ENCODE results near the gene FNDC8. TPM values are rescaled to one million over a fixed set of nuclear protein-coding genes. Genes with fewer than 3 reads are reported as not detected.

FNDC8 gene
- polyA plus RNA-seq, 1 experiment: not detected

GRCh38 chr17:35076874-35077273 is 44.5 kb upstream of the FNDC8 start:
- Histone ChIP-seq H3K4me3 (ENCODE audit: low read depth, low read length) (no peak overlapping the region), H3K27ac (ENCODE audit: low read depth, low read length) (no peak overlapping the region), H3K9me3 (ENCODE audit: control insufficient read depth, insufficient read depth, low read length) (no peaks in the 10 kb centered on the region), H3K27me3 (ENCODE audit: control insufficient read depth, insufficient read depth, low read length) (no peaks in the 10 kb centered on the region)
- ChIA-PET POLR2A (no interaction called here), CTCF (interaction anchor here (1.3 kb wide), 1 partner anchor 13 kb away, joined by 6 read pairs; no protein-coding TSS in a partner anchor)
- TF ChIP-seq CTCF (IDR thresholded peaks at IDR 0.05; ENCODE audit: low read depth, low read length): no peak
- DNase-seq (ENCODE audit: low read depth, low spot score): no peak

DNA sequence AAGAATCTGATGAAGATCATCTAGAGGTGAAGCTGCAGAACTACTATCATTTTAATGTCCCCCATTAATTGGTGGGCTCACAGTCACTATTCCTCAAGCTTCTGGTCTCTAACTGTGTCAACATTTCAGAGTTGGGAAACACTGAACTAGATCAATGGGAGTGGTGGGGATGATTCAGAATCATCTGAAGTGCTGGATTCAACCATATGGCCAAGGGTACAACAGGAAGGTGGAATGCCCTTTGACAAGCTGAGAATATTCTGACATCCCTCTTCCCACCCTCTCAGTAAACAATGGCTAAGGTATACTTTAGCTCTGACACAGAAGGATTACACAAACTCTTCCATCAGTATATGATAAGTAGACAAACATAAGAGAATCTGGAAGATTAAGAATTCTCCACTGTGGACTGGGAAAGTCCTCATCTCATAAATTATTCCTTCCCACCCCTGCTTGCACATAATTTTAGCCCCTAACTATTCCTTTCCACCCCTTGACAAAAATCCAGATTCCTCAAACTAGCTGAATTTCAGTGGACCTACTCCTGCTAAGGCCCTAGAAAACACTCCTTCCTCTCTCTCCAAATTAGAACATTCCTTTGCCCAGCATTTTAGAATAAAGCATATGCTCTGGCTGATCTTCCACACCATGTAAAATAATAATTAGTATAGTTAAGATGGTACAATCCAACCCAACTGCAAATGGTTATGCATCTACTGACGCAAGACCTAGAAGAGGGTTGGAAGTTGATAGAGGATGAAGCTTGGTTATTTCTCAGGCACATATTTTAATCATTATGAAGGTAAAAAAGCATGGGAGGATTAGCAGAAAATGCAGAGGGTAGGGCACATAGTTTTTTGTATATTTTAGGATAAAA is 41.6 kb upstream of the FNDC8 start:
- POLR2A ChIA-PET: interaction anchor here (0.6 kb wide), 1 partner anchor 45 kb away, joined by 4 read pairs; no protein-coding TSS in a partner anchor
- CTCF ChIA-PET: interaction anchor here (2.8 kb wide), 1 partner anchor 10 kb away, joined by 11 read pairs; no protein-coding TSS in a partner anchor
- Histone ChIP-seq H3K4me3 (ENCODE audit: low read depth, low read length) (no peak overlapping the region), H3K9me3 (ENCODE audit: control insufficient read depth, insufficient read depth, low read length) (no peaks in the 10 kb centered on the region), H3K27ac (ENCODE audit: low read depth, low read length) (no peak overlapping the region), H3K27me3 (ENCODE audit: control insufficient read depth, insufficient read depth, low read length) (no peaks in the 10 kb centered on the region)
- no peak for DNase-seq (ENCODE audit: low read depth, low spot score)
- TF ChIP-seq CTCF (IDR thresholded peaks at IDR 0.05; ENCODE audit: low read depth, low read length): no peak

DNA sequence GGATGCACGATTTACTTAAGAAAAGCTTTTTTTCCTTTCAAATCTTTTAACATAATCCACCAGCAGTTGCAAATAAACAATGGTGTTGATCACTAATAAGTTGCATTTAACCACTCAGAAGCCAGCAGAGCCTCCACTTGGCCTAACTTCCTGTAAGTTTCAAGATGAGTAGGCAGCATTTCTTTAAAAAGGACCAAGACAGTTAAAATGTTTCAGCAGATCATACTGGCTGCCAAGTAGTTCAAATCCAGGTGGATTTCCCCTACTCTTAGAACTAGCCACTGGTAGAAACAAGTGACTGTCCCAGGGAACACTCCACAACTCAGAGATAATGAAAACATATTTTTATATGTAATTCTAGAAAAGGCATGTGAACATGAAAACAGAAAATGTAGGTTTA is 40.9 kb upstream of the FNDC8 start:
- ChIA-PET CTCF (interaction anchor here (2.8 kb wide), 1 partner anchor 9 kb away, joined by 11 read pairs; no protein-coding TSS in a partner anchor), POLR2A (interaction anchor here (0.6 kb wide), 1 partner anchor 780 kb away, joined by 5 read pairs; no protein-coding TSS in a partner anchor)
- no peak for DNase-seq (ENCODE audit: low read depth, low spot score)
- no peak overlapping the region for H3K4me3 ChIP-seq (ENCODE audit: low read depth, low read length)
- no peak for TF ChIP-seq CTCF (IDR thresholded peaks at IDR 0.05; ENCODE audit: low read depth, low read length)
- H3K9me3 ChIP-seq (ENCODE audit: control insufficient read depth, insufficient read depth, low read length): no peaks in the 10 kb centered on the region
- no peaks in the 10 kb centered on the region for H3K27me3 ChIP-seq (ENCODE audit: control insufficient read depth, insufficient read depth, low read length)
- H3K27ac ChIP-seq (ENCODE audit: low read depth, low read length): no peak overlapping the region

DNA sequence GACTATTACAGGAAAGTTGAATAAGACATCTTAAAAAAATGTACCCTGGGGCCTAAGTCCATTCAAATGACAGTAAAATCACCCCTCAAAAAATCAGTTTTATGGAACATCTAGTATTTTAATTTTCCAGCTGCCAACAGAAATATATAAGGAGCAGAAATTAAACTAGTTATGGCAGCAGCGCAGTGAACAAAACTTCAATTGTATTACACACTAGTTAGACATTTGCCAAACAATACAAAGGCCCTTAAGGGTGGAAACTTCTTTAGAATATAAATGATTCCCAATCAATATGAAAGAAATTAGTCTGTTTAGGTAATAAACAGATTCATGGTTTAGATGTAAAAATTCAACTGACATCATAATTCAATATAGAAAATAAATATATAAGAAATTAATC is 39.8 kb upstream of the FNDC8 start:
- H3K27ac ChIP-seq (ENCODE audit: low read depth, low read length): no peak overlapping the region
- CTCF ChIA-PET: interaction anchor here (2.8 kb wide), 1 partner anchor 8 kb away, joined by 11 read pairs; no protein-coding TSS in a partner anchor
- H3K9me3 ChIP-seq (ENCODE audit: control insufficient read depth, insufficient read depth, low read length): no peaks in the 10 kb centered on the region
- DNase-seq (ENCODE audit: low read depth, low spot score): no peak
- no peak overlapping the region for H3K4me3 ChIP-seq (ENCODE audit: low read depth, low read length)
- POLR2A ChIA-PET: interaction anchor here (1.3 kb wide), 1 partner anchor 102 kb away, joined by 3 read pairs; no protein-coding TSS in a partner anchor
- TF ChIP-seq CTCF (IDR thresholded peaks at IDR 0.05; ENCODE audit: low read depth, low read length): no peak
- no peaks in the 10 kb centered on the region for H3K27me3 ChIP-seq (ENCODE audit: control insufficient read depth, insufficient read depth, low read length)

Data from AG04450 (cell line).